Effector CD4-positive, alpha-beta T cell (primary cell): ENCODE results near the gene INPP1.

Experiments
- DNase-seq: peaks from one replicate; pipeline ENCODE4 v3.0.0-alpha.2; 2020

The INPP1 gene

GRCh38 chr2:190365499-190366204 is 22.3 kb downstream of the INPP1 start:
- DNase-seq, result no peak

- no peak for DNase-seq
Measured at GRCh38 chr2:190366248-190366753, 22.9 kb downstream of the INPP1 start.

DNA sequence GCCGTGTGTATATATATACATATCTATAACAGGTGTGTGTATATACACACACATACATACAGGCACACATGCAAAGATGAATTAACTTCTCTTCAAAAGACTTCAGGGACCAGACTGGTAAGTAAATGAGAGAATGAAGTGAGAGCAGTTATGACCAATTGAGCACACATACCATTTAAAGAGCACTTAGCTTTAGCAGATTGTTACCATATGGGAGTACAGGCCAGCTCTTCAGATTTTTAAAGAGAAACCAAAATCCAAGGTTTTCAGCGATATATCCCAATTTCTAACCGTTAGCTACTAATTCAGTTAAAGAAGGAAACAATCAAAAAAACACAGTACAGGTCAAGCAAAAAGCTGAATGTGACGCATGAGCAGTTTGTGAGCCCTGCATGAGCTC is 23.7 kb downstream of the INPP1 start:
- no peak for DNase-seq

DNA sequence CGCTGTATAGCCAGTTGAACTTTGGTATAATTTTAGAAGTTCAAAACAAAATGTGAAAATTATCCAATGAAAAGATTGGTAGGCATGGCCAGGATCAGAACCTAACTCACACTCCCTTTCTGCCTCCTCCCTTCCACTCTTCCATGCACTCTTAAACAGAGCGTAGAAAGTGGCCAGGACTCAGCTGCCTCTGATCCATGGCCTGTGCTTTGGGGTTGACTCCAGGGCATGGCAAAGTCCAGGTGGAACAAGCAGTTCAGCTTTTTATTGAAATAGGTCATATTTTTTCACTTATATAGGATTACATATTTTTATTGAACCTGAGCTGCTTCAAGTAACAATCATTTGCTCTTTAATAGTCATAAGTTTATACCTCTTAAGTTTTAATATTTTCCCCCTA is 26.2 kb downstream of the INPP1 start:
- DNase-seq, result no peak

- no peak for DNase-seq
Measured at GRCh38 chr2:190376083-190376482, 32.7 kb downstream of the INPP1 start.

DNA sequence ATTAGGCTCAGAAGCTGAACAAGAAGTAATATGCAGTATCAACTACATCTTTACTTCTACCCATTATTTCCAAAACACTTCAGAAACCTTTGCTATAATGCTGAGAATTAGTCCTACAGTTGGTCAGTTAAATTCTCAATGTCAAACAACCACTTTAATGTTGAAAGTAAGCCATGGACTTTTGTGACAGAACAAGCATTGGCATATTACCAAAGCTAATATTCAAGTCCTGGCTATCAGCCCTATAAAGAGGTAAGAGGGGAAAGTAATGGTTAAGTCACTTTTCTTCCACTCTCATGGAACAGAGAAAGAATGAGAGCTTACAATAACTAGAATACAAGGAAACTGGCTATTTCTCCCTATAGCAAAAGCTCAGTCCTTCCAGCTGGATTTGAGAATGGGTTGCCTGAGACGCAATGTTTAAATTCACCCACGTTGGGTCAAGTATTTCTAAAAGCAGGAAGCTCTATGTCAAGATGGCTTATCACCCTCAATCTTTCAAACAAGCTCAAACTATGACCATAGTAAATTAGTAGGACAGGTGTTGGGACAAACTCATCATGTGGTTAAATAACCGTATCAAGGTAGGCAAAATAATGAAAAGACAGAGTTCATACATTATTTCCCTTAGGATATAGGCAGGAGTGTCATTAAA is 33.3 kb downstream of the INPP1 start:
- DNase-seq, result no peak

GRCh38 chr2:190378880-190379237 is 35.5 kb downstream of the INPP1 start:
- no peak for DNase-seq

GRCh38 chr2:190379249-190379964 is 36.0 kb downstream of the INPP1 start:
- no peak for DNase-seq

- no peak for DNase-seq
Measured at GRCh38 chr2:190380962-190381412, 37.6 kb downstream of the INPP1 start.

- DNase-seq, result peak; percentile 21
Measured at GRCh38 chr2:190382851-190383250, 39.5 kb downstream of the INPP1 start.

- DNase-seq, result no peak
Measured at GRCh38 chr2:190387422-190387821, 44.0 kb downstream of the INPP1 start.

DNA sequence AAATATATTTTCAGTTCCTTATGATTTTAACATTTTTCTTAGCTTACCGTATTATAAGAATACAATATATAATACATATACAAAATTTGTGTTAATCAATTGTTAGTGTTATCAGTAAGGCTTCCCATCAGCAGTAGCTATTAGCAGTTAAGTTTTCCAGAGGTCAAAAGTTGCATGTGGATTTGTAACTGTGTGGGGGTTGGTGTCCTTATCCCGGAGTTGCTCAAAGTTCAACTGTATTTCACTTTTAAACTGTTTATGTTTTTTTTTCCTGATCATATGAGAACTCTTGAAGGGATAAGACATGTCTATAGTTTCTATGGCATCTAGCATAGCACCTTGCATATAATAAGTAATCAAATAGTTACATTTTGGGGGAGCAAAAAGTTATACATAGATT is 52.9 kb downstream of the INPP1 start:
- no peak for DNase-seq

DNA sequence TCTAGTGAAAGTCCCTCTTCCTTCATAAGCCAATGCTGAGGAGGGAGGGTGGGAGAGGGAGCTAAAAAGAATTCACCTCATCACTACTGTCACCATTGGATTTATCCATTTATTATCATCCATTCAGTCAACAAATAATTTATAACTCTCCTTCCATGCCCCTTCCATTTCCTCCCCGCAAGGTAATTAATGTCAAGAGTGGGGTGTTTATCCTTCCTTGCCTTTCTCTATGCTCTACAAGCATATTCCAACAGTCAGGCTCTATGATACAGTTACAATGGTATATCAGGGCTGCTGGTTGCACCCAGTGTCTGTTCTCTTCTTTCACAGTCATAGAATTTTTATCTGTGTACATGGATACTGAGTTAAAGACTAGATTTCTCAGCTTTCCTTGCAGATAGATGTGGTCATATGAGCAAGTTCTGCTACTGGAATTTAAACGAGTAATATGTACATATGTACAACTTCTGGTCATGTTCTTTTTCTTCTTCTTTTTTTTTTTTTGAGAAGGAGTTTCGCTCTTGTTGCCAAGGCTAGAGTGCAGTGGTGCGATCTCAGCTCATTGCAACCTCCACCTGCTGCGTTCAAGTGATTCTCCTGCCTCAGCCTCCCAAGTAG is 59.7 kb downstream of the INPP1 start:
- DNase-seq, result no peak

DNA sequence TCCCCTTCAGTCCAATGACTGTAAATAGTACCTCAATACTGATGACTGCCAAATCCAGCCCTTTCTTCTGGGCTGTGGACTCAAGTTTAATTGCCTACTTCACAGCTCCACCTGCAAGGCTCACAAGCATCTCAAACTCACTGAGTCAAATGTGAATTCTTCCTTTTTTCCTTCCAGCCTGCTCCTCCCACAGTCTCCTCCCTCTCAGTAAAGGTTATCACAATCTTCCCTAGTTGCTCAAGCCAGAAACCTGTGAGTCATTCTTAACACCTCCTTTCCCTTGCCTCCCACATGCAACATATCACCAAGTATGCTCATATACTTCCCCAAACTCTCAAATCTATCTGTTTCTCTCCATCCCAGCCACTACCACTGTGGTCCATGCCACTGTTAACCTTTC is 61.1 kb downstream of the INPP1 start:
- DNase-seq, result no peak

DNA sequence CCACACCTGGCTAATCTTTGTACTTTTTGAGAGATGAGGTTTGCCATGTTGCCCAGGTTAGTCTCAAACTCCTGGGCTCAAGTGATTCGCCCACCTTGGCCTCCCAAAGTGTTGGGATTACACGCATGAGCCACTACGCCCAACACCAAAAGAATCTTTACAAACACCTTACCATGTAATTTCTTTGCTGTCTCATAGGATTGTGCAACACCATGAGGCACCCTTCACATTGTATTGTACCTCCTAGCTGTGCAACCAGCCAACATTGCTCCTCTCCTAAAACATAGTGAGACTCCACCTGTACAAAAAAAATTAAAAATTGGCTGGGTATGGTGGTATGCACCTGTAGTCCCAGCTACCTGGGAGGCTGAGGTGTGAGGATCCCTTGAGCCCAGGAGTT is 61.7 kb downstream of the INPP1 start:
- no peak for DNase-seq

GRCh38 chr2:190405995-190406394 is 62.6 kb downstream of the INPP1 start:
- DNase-seq, result no peak

GRCh38 chr2:190406805-190407204 is 63.4 kb downstream of the INPP1 start:
- DNase-seq, result no peak

DNA sequence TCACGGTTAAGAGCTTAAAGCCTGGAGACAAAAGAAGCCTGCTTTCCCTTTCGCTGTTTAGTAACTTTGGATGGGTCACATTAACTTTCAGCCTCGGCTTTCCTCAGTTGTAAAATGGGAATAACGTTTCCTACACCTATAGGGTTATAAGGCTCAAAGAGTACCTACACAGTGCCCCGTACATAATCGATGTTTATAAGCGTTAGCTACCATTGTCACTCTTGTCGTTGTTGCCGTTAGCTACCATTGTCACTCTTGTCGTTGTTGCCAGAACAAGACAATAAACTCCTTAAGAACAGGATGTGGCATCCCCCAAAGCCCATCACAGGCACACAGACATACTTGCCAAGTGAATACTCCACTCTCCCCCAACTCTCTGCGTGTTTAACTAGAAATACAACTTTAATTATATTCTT is 63.9 kb downstream of the INPP1 start:
- DNase-seq, result peak; percentile 56

GRCh38 chr2:190407662-190408537 is 64.5 kb downstream of the INPP1 start, which contains the start of gene MFSD6:
MFSD6 (plus strand) TSS chr2:190408355; CDS start chr2:190436030, 27,675 bp downstream.
- DNase-seq, result peak; percentile 51

DNA sequence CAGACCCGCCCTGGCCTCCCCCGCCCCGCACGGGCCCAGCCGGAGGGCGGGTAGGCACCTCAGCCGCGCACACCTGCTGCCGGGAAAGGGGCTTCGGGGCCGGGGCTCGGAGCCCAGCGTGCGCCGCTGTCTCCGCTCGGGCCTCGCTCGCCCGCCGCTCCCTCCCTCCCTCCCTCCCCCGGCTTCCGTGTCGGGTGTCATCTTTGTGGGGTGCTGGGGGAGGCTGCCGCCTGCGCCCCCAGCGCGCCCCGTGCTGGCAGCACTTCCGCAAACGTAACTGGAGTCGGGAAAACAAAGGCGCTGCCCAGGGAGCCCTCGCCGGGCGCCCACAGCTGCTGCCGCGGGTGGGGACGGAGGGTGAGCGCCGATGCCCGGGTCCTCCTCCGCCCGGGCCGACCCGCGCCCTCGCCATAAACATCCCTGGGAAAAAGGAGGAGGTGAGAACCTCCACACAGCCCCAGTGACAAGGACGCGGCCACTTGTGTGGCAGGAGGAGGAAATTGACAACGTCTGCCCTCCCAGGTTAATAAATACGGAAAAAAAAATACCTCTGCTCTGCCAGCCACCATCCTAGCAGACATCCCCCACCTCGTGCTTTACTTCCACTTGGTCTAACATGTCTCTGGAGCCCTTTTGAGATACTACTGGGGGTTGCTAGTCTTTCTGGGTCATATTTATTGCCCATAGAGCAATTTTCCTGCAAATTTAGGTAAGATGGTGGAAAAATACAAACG is 65.3 kb downstream of the INPP1 start:
- peak; percentile 72 for DNase-seq

- no peak for DNase-seq
Measured at GRCh38 chr2:190409616-190410015, 66.2 kb downstream of the INPP1 start.
